A549 (cell line): ENCODE data around the gene CBR1. TPM values are rescaled to one million over a fixed set of nuclear protein-coding genes. Genes with fewer than 3 reads are reported as not detected.

Experiments used
- ATAC-seq, 2 experiments: fragments of 200-7000 bp in 1 of 2; fragments of >200 bp in 1 of 2; cut with Nextera tagmentation in 1 of 2; cut with Tn5 transposase in 1 of 2; 3 replicates each; pipeline versions ENCODE4 v1.8.0 to v1.9.1; 2018 to 2020; ENCODE audit warnings: mild to moderate bottlenecking in 1 of 2, moderate library complexity in 1 of 2
- CTCF ChIA-PET: fragments of 300-600 bp; sonication (Branson Sonifier 250); formaldehyde crosslinking; extraction: SDS; loops from one replicate; lab custom pipeline; 2021; ENCODE audit warnings: antibody characterized with exemption, inconsistent platforms; lab: Yijun Ruan, JAX
- POLR2A ChIA-PET: fragments of 350-600 bp; formaldehyde crosslinking; extraction: SDS; loops from one replicate; lab custom pipeline; 2021; ENCODE audit warnings: antibody characterized with exemption, inconsistent platforms; lab: Yijun Ruan, JAX
- DNase-seq, 2 experiments: peaks; one replicate each; pipeline versions ENCODE4 v3.0.0 to v3.0.0-alpha.2; 2011 to 2016; ENCODE audit warnings: low read depth in 1 of 2, low spot score in 1 of 2
- FAIRE-seq: peaks from 2 replicates; lab custom pipeline; 2011; peaks lifted over from hg19 to GRCh38; lab: Jason Lieb, UNC
- H3K27ac ChIP-seq, 2 experiments: fragments of >200 bp; sonication (Bioruptor Twin); formaldehyde crosslinking; 3 replicates each; pipeline ENCODE4 v1.5.1; 2016 to 2017
- H3K4me1 ChIP-seq: fragments of >200 bp; sonication (Bioruptor Twin); formaldehyde crosslinking; 3 replicates; pipeline ENCODE4 v1.6.1; 2016
- H3K4me2 ChIP-seq: fragments of >200 bp; sonication (Bioruptor Twin); formaldehyde crosslinking; 3 replicates; pipeline ENCODE4 v1.6.1; 2016
- H3K4me3 ChIP-seq: fragments of >200 bp; sonication (Bioruptor Twin); formaldehyde crosslinking; 3 replicates; pipeline ENCODE4 v1.5.1; 2016
- H3K9me3 ChIP-seq: fragments of >200 bp; sonication (Bioruptor Twin); formaldehyde crosslinking; 3 replicates; pipeline ENCODE4 v1.6.1; 2016
- ATOH8 ChIP-seq: fragments of 250-450 bp; sonication (Bioruptor Pico); IDR thresholded peaks from 2 replicates; pipeline ENCODE4 v1.5.0; 2020; ENCODE audit warnings: low read depth, mild to moderate bottlenecking, moderate library complexity
- BCL3 ChIP-seq: fragments of >200 bp; sonication (Bioruptor Twin); formaldehyde crosslinking; IDR thresholded peaks from 3 replicates; pipeline ENCODE4 v1.6.1; 2016
- CBX2 ChIP-seq: fragments of 200-600 bp; sonication (generic); IDR thresholded peaks from 2 replicates; pipeline ENCODE4 v1.6.1; 2016; ENCODE audit warnings: low read depth, mild to moderate bottlenecking, borderline replicate concordance
- CBX8 ChIP-seq: fragments of 200-600 bp; sonication (generic); IDR thresholded peaks from 2 replicates; pipeline ENCODE4 v1.6.1; 2016
- CEBPB ChIP-seq, 2 experiments: fragments of >200 bp in 1 of 2; sonication (Bioruptor Twin) in 1 of 2; formaldehyde crosslinking in 1 of 2; IDR thresholded peaks; 2 replicates each; pipeline ENCODE4 v1.6.1; 2012 to 2016
- CTCF ChIP-seq: fragments of >200 bp; sonication (Bioruptor Twin); formaldehyde crosslinking; IDR thresholded peaks from 3 replicates; pipeline ENCODE4 v1.5.1; 2016
- ESRRA ChIP-seq: fragments of 150-350 bp; IDR thresholded peaks from 2 replicates; pipeline ENCODE4 v1.6.1; 2014; ENCODE audit warnings: mild to moderate bottlenecking, low read length, borderline replicate concordance
- FOSB ChIP-seq: fragments of 250-450 bp; sonication (Bioruptor Pico); IDR thresholded peaks from 2 replicates; pipeline ENCODE4 v1.5.0; 2020; ENCODE audit warnings: mild to moderate bottlenecking, moderate library complexity
- FOXS1 ChIP-seq: fragments of 250-450 bp; sonication (Bioruptor Pico); IDR thresholded peaks from 2 replicates; pipeline ENCODE4 v1.5.0; 2020; ENCODE audit warnings: mild to moderate bottlenecking, moderate library complexity
- HMGXB4 ChIP-seq: fragments of 250-450 bp; sonication (Bioruptor Pico); IDR thresholded peaks from 2 replicates; pipeline ENCODE4 v1.5.0; 2021; ENCODE audit warnings: mild to moderate bottlenecking, moderate library complexity, borderline replicate concordance
- MAX ChIP-seq: IDR thresholded peaks from 2 replicates; pipeline ENCODE4 v1.6.1; 2012
- MAZ ChIP-seq: fragments of 150-350 bp; IDR thresholded peaks from 2 replicates; pipeline ENCODE4 v1.6.1; 2014; ENCODE audit warnings: antibody characterized with exemption, low read depth, low read length, borderline replicate concordance
- NPAS2 ChIP-seq: fragments of 250-450 bp; sonication (Bioruptor Pico); IDR thresholded peaks from 2 replicates; pipeline ENCODE4 v1.8.0; 2022; ENCODE audit warnings: mild to moderate bottlenecking, moderate library complexity, borderline replicate concordance
- PBX3 ChIP-seq: IDR thresholded peaks from 2 replicates; pipeline ENCODE4 v1.6.1; 2012
- POLR2AphosphoS2 ChIP-seq: conservative IDR thresholded peaks from 2 replicates; pipeline ENCODE4 v1.6.1; 2012; ENCODE audit warnings: low read length, improper control_type of control experiment, inconsistent platforms
- RARB ChIP-seq: fragments of 250-450 bp; sonication (Bioruptor Pico); IDR thresholded peaks from 2 replicates; pipeline ENCODE4 v1.8.0; 2021; ENCODE audit warnings: mild to moderate bottlenecking, moderate library complexity
- REST ChIP-seq: fragments of 200-600 bp; sonication (generic); IDR thresholded peaks from 2 replicates; pipeline ENCODE4 v1.6.1; 2016; ENCODE audit warnings: antibody characterized with exemption, mild to moderate bottlenecking, moderate library complexity
- RNF2 ChIP-seq: fragments of 200-600 bp; sonication (generic); IDR thresholded peaks from 2 replicates; pipeline ENCODE4 v1.6.1; 2016; ENCODE audit warnings: low read depth, mild to moderate bottlenecking, antibody characterized with exemption, moderate library complexity, borderline replicate concordance
- SMC3 ChIP-seq: fragments of >200 bp; sonication (Bioruptor Twin); formaldehyde crosslinking; IDR thresholded peaks from 3 replicates; pipeline ENCODE4 v1.6.1; 2018; ENCODE audit warnings: inconsistent platforms
- TP53 ChIP-seq: fragments of 250-450 bp; sonication (Bioruptor Pico); IDR thresholded peaks from 2 replicates; pipeline ENCODE4 v1.5.0; 2021; ENCODE audit warnings: mild to moderate bottlenecking, moderate library complexity
- ZNF302 ChIP-seq: fragments of 250-450 bp; sonication (Bioruptor Pico); IDR thresholded peaks from 2 replicates; pipeline ENCODE4 v1.9.0; 2021; ENCODE audit warnings: inconsistent platforms, mild to moderate bottlenecking, moderate library complexity
- ZSCAN20 ChIP-seq: fragments of 250-450 bp; sonication (Bioruptor Pico); IDR thresholded peaks from 2 replicates; pipeline ENCODE4 v1.8.0; 2022; ENCODE audit warnings: mild to moderate bottlenecking, moderate library complexity
- WGBS: methylation state at CpG from one replicate; pipeline ENCODE4 v1.1.6; 2017; ENCODE audit errors: missing lambda C conversion rate; 5-methylcytosine and 5-hydroxymethylcytosine counted together
- polyA plus RNA-seq, 4 experiments: library from polyadenylated mRNA; depleted of rRNA in 3 of 4; stranded (reverse); fragments of >200 nt; fragmentation: RNase III in 1 of 4; extraction: RNeasy Plus Mini Kit Qiagen cat#74134 plus additional on column Dnase treatment in 1 of 4; gene quantifications; 2 replicates in 3 of 4; 3 replicates in 1 of 4; pipeline ENCODE4 v1.2.3, GENCODE V29; 2011 to 2017

The CBR1 gene
- polyA plus RNA-seq, 2 of the 4 experiments (the other 2 are of a cell fraction), result 165 to 208 TPM

GRCh38 chr21:36117286-36117741 is 47.5 kb downstream of the CBR1 start:
- Histone ChIP-seq H3K4me3 (no peak overlapping the region), H3K4me2 (no peak overlapping the region), H3K27ac (no peak overlapping the region), H3K9me3 (no peaks in the 10 kb centered on the region)
- DNase-seq, result no peak
- CTCF ChIA-PET, result interaction anchor here (0.6 to 0.9 kb wide), 3 partner anchors 16 to 25 kb away, joined by 3 read pairs; no protein-coding TSS in a partner anchor
- POLR2A ChIA-PET, result no interaction called here
- no peak for FAIRE-seq
- no peak for ATAC-seq
- TF ChIP-seq CBX2 (no peak), ESRRA (no peak), RARB (CRISPR knock-in tag) (no peak), ATOH8 (no peak), CTCF (no peak), BCL3 (no peak)
- TF ChIP-seq, all 56 proteins: peak for 0
- WGBS, result 66% methylated on average over 2 of the region's 2 CpGs
- no peaks in the 10 kb centered on the region for H3K4me1 ChIP-seq

- no peak overlapping the region for H3K4me2 ChIP-seq
These were observed 50.6 kb downstream of the CBR1 start for GRCh38 chr21:36120304-36120888.

More at GRCh38 chr21:36120304-36120888, 50.6 kb downstream of the CBR1 start:
- no peaks in the 10 kb centered on the region for H3K9me3 ChIP-seq
- H3K4me3 ChIP-seq, result no peak overlapping the region
- 87% methylated on average over 7 of the region's 7 CpGs for WGBS
- no peaks in the 10 kb centered on the region for H3K4me1 ChIP-seq
- no peak for ATAC-seq
- ChIA-PET CTCF (interaction anchor here (0.5 to 0.7 kb wide), 2 partner anchors 13 to 84 kb away, joined by 3 read pairs; no protein-coding TSS in a partner anchor), POLR2A (no interaction called here)
- DNase-seq, result no peak
- H3K27ac ChIP-seq, result no peak overlapping the region
- FAIRE-seq, result no peak
- TF ChIP-seq FOXS1, result no peak
- no peak for TF ChIP-seq MAZ
- TF ChIP-seq FOSB (CRISPR knock-in tag), result no peak
- TF ChIP-seq TP53 (CRISPR knock-in tag), result no peak
- TF ChIP-seq SMC3, result no peak
- no peak for TF ChIP-seq CTCF
- no peak for TF ChIP-seq ZSCAN20 (CRISPR knock-in tag)
- no peak for TF ChIP-seq HMGXB4 (CRISPR knock-in tag)
- TF ChIP-seq MAX, result no peak
- no peak for TF ChIP-seq RNF2
- TF ChIP-seq REST, result no peak
- TF ChIP-seq ESRRA, result no peak
- TF ChIP-seq CEBPB (IDR thresholded peaks at IDR 0.05), result no peak
- no peak for TF ChIP-seq PBX3
- no peak for TF ChIP-seq ZNF302
- no peak for TF ChIP-seq NPAS2
- no peak for TF ChIP-seq POLR2AphosphoS2
- TF ChIP-seq CBX8, result no peak
- TF ChIP-seq, all 56 proteins: peak for 0
